NCI-H345 treated with DMSO at 0.1 percent for 48 hours (cell line): ENCODE results near the gene GPX3.

Experiments used
- DNase-seq: peaks from one replicate; lab custom pipeline; 2025; ENCODE audit not compliant: unreplicated experiment; lab: John Stamatoyannopoulos, UW

Gene GPX3

GRCh38 chr5:151020304-151021110 is at the start of gene GPX3:
GPX3 (plus strand) TSS chr5:151020591; CDS start chr5:151020655, 64 bp downstream.
- peak; percentile 41 for DNase-seq

GRCh38 chr5:150978590-150978989 is 41.8 kb upstream of the GPX3 start:
- no peak for DNase-seq

GRCh38 chr5:150987746-150988145 is 32.6 kb upstream of the GPX3 start:
- no peak for DNase-seq

- DNase-seq = no peak
These were observed 30.7 kb upstream of the GPX3 start for GRCh38 chr5:150989695-150990094.

GRCh38 chr5:150992705-150993104 is 27.7 kb upstream of the GPX3 start:
- DNase-seq = no peak

GRCh38 chr5:150993422-150993821 is 27.0 kb upstream of the GPX3 start:
- DNase-seq = no peak

- no peak for DNase-seq
These were observed 26.5 kb upstream of the GPX3 start for GRCh38 chr5:150993826-150994412.

- no peak for DNase-seq
These were observed 20.5 kb upstream of the GPX3 start for GRCh38 chr5:150999704-151000442.

- no peak for DNase-seq
These were observed 19.0 kb upstream of the GPX3 start for GRCh38 chr5:151001436-151001835.

- no peak for DNase-seq
These were observed 18.1 kb upstream of the GPX3 start for GRCh38 chr5:151002250-151002649.

GRCh38 chr5:151002681-151003502 is 17.5 kb upstream of the GPX3 start:
- no peak for DNase-seq

GRCh38 chr5:151003503-151003860 is 16.9 kb upstream of the GPX3 start:
- DNase-seq = no peak

GRCh38 chr5:151004499-151004898 is 15.9 kb upstream of the GPX3 start:
- DNase-seq = no peak

- no peak for DNase-seq
These were observed 15.0 kb upstream of the GPX3 start for GRCh38 chr5:151005187-151005949.

GRCh38 chr5:151005950-151006576 is 14.3 kb upstream of the GPX3 start:
- DNase-seq = no peak

- DNase-seq = no peak
These were observed 13.6 kb upstream of the GPX3 start for GRCh38 chr5:151006704-151007334.

GRCh38 chr5:151007430-151008209 is 12.8 kb upstream of the GPX3 start:
- DNase-seq = no peak

GRCh38 chr5:151008210-151008491 is 12.2 kb upstream of the GPX3 start:
- no peak for DNase-seq

- DNase-seq = no peak
These were observed 11.5 kb upstream of the GPX3 start for GRCh38 chr5:151008906-151009305.
